A549 treated with dexamethasone at 1 μM for 4 hours (cell line): ENCODE results near the gene CCDC177. TPM values are rescaled to one million over a fixed set of nuclear protein-coding genes. Genes with fewer than 3 reads are reported as not detected.

ENCODE experiments used
- total RNA-seq: library from RNA; stranded (reverse); fragments of 200-300 nt; extraction: Qiagen RNA extraction; gene quantifications from 5 replicates; pipeline ENCODE4 v1.2.3, GENCODE V29; 2022

The CCDC177 gene
- total RNA-seq = 0.04 to 0.07 TPM (median 0.05 TPM) in 4 of 5 replicates, not detected in the other

DNA sequence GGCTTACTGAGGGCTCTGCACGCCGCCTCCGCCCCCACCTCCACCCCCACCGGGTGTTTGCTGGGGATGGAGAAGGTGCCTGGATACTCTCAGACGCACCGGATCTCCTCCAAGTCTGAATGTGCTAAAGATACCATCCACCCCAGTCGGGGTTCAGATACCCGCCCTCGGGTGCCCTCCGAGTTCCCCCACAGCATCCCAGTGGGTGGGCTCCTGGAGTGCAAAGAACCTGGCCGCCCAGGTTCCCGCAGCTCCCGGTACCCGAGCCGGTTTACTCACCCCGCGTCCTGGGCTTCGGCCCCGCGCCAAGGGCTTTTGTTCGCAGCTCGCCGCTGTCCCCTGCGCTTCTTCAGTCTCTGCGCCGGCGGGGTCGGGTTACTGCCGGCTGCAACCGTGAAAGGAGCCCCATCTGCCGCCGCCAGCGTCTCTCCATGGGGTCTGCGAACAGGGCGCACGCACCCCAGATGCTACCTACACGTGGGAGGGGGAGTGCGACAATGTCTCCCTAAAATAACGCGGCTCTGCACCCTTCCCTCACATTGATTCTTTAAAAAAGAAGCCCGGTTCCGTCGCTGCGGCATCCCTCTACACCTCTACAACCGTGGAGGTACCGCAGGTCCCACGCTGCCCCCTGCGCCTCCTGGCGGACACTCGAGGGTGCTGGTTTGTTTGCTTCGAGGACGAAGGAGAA is at the start of gene CCDC177:
Gene CCDC177, minus strand, starts transcription at position 609 of the 691 bp plus-strand sequence. CDS start 1,249 bp downstream, outside the sequence.

GRCh38 chr14:69611172-69612013 is 36.7 kb upstream of the CCDC177 start, which contains the start of gene SUSD6:
Gene SUSD6 (plus strand): TSS chr14:69611596. CDS start chr14:69658593, 46,997 bp downstream.

Other genes with a start within 250 kb of the CCDC177 start
- 262 to 397 TPM (median 296 TPM) in 5 replicates for gene ERH, start 176.6 kb downstream of the CCDC177 start, total RNA-seq
- gene SLC39A9, start 176.2 kb downstream of the CCDC177 start, total RNA-seq = 38.1 to 50.7 TPM (median 46.7 TPM) in 5 replicates
- gene PLEKHD1, start 90.1 kb downstream of the CCDC177 start, total RNA-seq = 0.01 to 0.03 TPM (median 0.02 TPM) in 4 of 5 replicates, not detected in the other
- 6.2 to 8.6 TPM (median 7.7 TPM) in 5 replicates for gene SUSD6, start 36.7 kb upstream of the CCDC177 start, total RNA-seq
- 232 to 379 TPM (median 294 TPM) in 5 replicates for gene SRSF5, start 192.3 kb upstream of the CCDC177 start, total RNA-seq
- 0.06 TPM in 1 of 5 replicates, not detected in the others for gene SLC10A1, start 222.4 kb upstream of the CCDC177 start, total RNA-seq